Measurements from ENCODE around the gene MAP3K3.

GRCh38 chr17:63622574-63623390 lies 565 bp downstream of the MAP3K3 start:
- no peak for TF ChIP-seq TEAD4 (IDR thresholded peaks at IDR 0.05)
- TF ChIP-seq YY1 (IDR thresholded peaks at IDR 0.05; ENCODE audit: low read depth), result peak; percentile 51; the same call in 1 of the 2 replicates
- no peak for TF ChIP-seq CREB1 (IDR thresholded peaks at IDR 0.05; ENCODE audit: low read depth)
- no peak; the same call in 1 of the 2 replicates for TF ChIP-seq TAF1 (IDR thresholded peaks at IDR 0.05; ENCODE audit: low read depth)
- TF ChIP-seq RAD21 (IDR thresholded peaks at IDR 0.05; ENCODE audit: low read depth), result no peak
- TF ChIP-seq TCF12 (IDR thresholded peaks at IDR 0.05; ENCODE audit: low read depth), result no peak; the same call in 1 of the 2 replicates
- TF ChIP-seq, protein P1, sequence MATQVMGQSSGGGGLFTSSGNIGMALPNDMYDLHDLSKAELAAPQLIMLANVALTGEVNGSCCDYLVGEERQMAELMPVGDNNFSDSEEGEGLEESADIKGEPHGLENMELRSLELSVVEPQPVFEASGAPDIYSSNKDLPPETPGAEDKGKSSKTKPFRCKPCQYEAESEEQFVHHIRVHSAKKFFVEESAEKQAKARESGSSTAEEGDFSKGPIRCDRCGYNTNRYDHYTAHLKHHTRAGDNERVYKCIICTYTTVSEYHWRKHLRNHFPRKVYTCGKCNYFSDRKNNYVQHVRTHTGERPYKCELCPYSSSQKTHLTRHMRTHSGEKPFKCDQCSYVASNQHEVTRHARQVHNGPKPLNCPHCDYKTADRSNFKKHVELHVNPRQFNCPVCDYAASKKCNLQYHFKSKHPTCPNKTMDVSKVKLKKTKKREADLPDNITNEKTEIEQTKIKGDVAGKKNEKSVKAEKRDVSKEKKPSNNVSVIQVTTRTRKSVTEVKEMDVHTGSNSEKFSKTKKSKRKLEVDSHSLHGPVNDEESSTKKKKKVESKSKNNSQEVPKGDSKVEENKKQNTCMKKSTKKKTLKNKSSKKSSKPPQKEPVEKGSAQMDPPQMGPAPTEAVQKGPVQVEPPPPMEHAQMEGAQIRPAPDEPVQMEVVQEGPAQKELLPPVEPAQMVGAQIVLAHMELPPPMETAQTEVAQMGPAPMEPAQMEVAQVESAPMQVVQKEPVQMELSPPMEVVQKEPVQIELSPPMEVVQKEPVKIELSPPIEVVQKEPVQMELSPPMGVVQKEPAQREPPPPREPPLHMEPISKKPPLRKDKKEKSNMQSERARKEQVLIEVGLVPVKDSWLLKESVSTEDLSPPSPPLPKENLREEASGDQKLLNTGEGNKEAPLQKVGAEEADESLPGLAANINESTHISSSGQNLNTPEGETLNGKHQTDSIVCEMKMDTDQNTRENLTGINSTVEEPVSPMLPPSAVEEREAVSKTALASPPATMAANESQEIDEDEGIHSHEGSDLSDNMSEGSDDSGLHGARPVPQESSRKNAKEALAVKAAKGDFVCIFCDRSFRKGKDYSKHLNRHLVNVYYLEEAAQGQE (IDR thresholded peaks at IDR 0.05; ENCODE audit: low read depth), result no peak
- TF ChIP-seq EGR1 (IDR thresholded peaks at IDR 0.05), result no peak
- TF ChIP-seq ZBTB7A (IDR thresholded peaks at IDR 0.05; ENCODE audit: low read depth), result peak; percentile 75
- TF ChIP-seq, protein P2, sequence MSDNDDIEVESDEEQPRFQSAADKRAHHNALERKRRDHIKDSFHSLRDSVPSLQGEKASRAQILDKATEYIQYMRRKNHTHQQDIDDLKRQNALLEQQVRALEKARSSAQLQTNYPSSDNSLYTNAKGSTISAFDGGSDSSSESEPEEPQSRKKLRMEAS (IDR thresholded peaks at IDR 0.05), result 0 out of 2 replicates have a peak, but pooled peaks have one; percentile 20
- no peak for TF ChIP-seq EP300 (IDR thresholded peaks at IDR 0.05; ENCODE audit: borderline replicate concordance)
- no peak for TF ChIP-seq FOXM1 (IDR thresholded peaks at IDR 0.05; ENCODE audit: borderline replicate concordance, low read depth)
- no peak for TF ChIP-seq CEBPB (IDR thresholded peaks at IDR 0.05)
- TF ChIP-seq NFIC (IDR thresholded peaks at IDR 0.05), result no peak
